ENCODE results near the gene CLEC3A.

DNA sequence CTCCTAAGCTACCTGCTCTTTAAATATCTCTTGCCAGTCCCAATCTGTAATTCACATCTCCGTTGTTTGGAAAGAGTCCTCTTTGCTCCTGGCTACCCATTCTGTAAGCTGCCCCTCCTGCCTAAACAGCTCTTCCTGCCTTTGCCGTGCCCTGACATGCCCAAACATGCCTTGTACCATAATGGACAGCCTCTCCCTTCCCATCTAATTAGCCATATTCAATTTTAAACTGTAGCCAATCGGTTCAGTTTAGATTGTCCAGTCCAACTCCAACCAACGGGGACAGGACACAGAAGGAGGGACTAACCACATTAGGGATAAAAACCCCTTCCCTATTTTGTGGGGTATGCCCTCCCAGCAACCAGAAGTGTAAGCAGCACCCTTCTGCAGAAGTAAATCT lies 30.6 kb upstream of the CLEC3A start:
- no peak for TF ChIP-seq MEIS1 (CRISPR knock-in tag; IDR thresholded peaks at IDR 0.05; ENCODE audit: borderline replicate concordance)
- TF ChIP-seq, protein P1, sequence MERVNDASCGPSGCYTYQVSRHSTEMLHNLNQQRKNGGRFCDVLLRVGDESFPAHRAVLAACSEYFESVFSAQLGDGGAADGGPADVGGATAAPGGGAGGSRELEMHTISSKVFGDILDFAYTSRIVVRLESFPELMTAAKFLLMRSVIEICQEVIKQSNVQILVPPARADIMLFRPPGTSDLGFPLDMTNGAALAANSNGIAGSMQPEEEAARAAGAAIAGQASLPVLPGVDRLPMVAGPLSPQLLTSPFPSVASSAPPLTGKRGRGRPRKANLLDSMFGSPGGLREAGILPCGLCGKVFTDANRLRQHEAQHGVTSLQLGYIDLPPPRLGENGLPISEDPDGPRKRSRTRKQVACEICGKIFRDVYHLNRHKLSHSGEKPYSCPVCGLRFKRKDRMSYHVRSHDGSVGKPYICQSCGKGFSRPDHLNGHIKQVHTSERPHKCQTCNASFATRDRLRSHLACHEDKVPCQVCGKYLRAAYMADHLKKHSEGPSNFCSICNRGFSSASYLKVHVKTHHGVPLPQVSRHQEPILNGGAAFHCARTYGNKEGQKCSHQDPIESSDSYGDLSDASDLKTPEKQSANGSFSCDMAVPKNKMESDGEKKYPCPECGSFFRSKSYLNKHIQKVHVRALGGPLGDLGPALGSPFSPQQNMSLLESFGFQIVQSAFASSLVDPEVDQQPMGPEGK (tag by site-specific recombination; IDR thresholded peaks at IDR 0.05), result no peak
- TF ChIP-seq ZNF302 (tag by site-specific recombination; IDR thresholded peaks at IDR 0.05; ENCODE audit: low read depth), result no peak
